ENCODE data around the gene HMGN5. TPM values are rescaled to one million over a fixed set of nuclear protein-coding genes. Genes with fewer than 3 reads are reported as not detected.

HMGN5 gene
- total RNA-seq, 1 donor from 2014 or later: 5.0 TPM

- DNase-seq: peak; percentile 6
Observed at GRCh38 chrX:81120258-81120935, 81.3 kb downstream of the HMGN5 start.

DNA sequence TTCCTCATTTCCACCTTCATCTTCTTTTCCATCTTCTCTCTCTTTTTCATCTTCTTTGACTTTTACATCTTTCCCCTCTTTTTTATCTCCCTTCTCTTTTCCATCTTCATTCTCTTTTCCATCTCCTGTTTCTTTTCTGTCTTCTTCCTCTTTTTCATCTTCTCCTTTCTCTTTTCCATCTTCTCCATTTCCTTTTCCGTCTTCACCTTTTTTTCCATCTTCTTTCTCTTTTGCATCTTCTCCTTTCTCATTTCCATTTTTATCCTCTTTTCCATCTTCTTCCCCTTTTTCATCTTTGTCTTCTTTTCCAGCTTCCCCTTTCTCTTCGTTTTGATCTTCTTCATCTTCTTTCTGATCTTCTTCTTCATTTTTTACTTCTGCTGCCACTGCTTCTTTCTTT, 87.0 kb downstream of the HMGN5 start:
- DNase-seq: no peak

GRCh38 chrX:81110286-81110685, 91.4 kb downstream of the HMGN5 start:
- DNase-seq: no peak

DNA sequence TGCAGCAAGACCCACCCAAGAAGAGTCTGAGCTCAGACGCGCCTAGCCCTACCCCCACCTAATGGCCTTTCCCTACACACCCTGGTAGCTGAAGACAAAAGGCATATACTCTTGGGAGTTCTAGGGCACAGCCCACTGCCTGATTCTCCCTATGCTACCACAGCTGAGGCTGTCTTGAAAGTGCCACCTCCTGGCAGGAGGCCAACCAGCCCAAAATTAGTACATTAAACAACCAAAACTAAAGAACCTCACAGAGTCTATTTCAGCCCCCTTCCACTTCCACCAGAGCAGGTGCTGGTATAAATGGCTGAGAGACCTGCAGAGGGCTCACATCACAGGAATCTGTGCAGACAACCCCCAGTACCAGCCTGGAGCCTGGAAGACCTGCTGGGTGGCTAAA, 119.1 kb downstream of the HMGN5 start:
- DNase-seq: no peak

Other genes with a start within 250 kb of the HMGN5 start
- gene SH3BGRL, start 189 bp upstream of the HMGN5 start, total RNA-seq: 72.4 TPM